ENCODE data around the gene PRPF4.

DNA sequence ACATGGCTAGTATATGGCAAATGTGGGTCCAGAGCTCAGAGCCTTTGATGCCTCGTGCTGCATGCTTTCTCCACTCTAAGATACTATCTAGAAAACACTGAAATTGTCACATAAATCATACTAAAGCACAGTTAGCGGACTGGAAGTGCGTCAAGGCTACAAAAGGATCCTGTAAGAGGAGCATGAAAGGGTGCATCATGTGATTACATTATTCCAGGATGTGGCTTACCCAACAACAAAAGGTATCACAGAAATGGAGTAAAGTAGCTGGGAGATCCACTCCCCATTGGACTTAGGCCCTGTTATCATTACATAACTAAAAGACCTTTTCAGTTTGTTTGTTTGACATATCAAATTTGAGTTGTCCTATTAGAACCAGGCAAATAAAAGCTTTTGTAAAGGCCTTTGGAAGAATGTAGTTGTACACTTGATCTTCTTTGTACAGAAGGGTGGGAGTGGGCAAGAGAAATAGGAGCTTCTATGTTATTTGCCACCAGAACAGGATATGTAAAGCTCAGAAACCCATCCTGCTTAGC is 47.3 kb upstream of the PRPF4 start:
- TF ChIP-seq, protein P1, sequence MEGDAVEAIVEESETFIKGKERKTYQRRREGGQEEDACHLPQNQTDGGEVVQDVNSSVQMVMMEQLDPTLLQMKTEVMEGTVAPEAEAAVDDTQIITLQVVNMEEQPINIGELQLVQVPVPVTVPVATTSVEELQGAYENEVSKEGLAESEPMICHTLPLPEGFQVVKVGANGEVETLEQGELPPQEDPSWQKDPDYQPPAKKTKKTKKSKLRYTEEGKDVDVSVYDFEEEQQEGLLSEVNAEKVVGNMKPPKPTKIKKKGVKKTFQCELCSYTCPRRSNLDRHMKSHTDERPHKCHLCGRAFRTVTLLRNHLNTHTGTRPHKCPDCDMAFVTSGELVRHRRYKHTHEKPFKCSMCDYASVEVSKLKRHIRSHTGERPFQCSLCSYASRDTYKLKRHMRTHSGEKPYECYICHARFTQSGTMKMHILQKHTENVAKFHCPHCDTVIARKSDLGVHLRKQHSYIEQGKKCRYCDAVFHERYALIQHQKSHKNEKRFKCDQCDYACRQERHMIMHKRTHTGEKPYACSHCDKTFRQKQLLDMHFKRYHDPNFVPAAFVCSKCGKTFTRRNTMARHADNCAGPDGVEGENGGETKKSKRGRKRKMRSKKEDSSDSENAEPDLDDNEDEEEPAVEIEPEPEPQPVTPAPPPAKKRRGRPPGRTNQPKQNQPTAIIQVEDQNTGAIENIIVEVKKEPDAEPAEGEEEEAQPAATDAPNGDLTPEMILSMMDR (IDR thresholded peaks at IDR 0.05): no peak
- no peak for TF ChIP-seq POLR2A (IDR thresholded peaks at IDR 0.05)
